GM12874 (cell line): ENCODE measurements around the gene C19orf81.

Experiments used
- CTCF ChIP-seq: IDR thresholded peaks from 2 replicates; pipeline ENCODE4 v1.5.1; 2011; ENCODE audit warnings: low read depth, mild to moderate bottlenecking, control low read depth, low read length, moderate library complexity; ENCODE audit not compliant: insufficient read depth

Gene C19orf81

GRCh38 chr19:50652722-50653121 is 3.5 kb downstream of the C19orf81 start:
- no peak for TF ChIP-seq CTCF

- no peak for TF ChIP-seq CTCF
These were observed 5.6 kb downstream of the C19orf81 start for GRCh38 chr19:50654882-50655281.

GRCh38 chr19:50657222-50657669 is 8.0 kb downstream of the C19orf81 start:
- no peak for TF ChIP-seq CTCF

GRCh38 chr19:50657712-50658440 is 8.6 kb downstream of the C19orf81 start:
- TF ChIP-seq CTCF, result no peak

- TF ChIP-seq CTCF, result no peak
These were observed 9.4 kb downstream of the C19orf81 start for GRCh38 chr19:50658441-50659317.

- no peak for TF ChIP-seq CTCF
These were observed 10.3 kb downstream of the C19orf81 start for GRCh38 chr19:50659318-50660087.

GRCh38 chr19:50660088-50660366 is 10.8 kb downstream of the C19orf81 start:
- no peak for TF ChIP-seq CTCF
